H9 (cell line): Measurements from ENCODE around the gene SERPINA5. TPM values are rescaled to one million over a fixed set of nuclear protein-coding genes. Genes with fewer than 3 reads are reported as not detected.

ENCODE experiments used
- DNase-seq: peaks from one replicate; pipeline ENCODE4 v3.0.0-alpha.2; 2017
- H2AFZ ChIP-seq: one replicate; pipeline ENCODE4 v1.6.1; 2013; ENCODE audit warnings: mild to moderate bottlenecking, low read length, control low read depth, moderate library complexity
- H2AK5ac ChIP-seq: 2 replicates; pipeline ENCODE4 v1.6.1; 2013; ENCODE audit warnings: low read length, control low read depth, mixed read lengths; ENCODE audit not compliant: insufficient read length
- H2BK120ac ChIP-seq: one replicate; pipeline ENCODE4 v1.6.1; 2013; ENCODE audit warnings: low read depth, mild to moderate bottlenecking, low read length, control low read depth, inconsistent platforms; ENCODE audit not compliant: poor library complexity, severe bottlenecking
- H2BK12ac ChIP-seq: 2 replicates; pipeline ENCODE4 v1.6.1; 2013; ENCODE audit warnings: low read length, control low read depth, mixed read lengths, low read depth; ENCODE audit not compliant: insufficient read length
- H2BK15ac ChIP-seq: 2 replicates; pipeline ENCODE4 v1.6.1; 2013; ENCODE audit warnings: low read depth, low read length, control low read depth
- H2BK20ac ChIP-seq: one replicate; pipeline ENCODE4 v1.6.1; 2013; ENCODE audit warnings: low read depth, mild to moderate bottlenecking, low read length, control low read depth, inconsistent platforms; ENCODE audit not compliant: poor library complexity, severe bottlenecking
- H2BK5ac ChIP-seq: 2 replicates; pipeline ENCODE4 v1.6.1; 2013; ENCODE audit warnings: low read length, control low read depth, mixed read lengths; ENCODE audit not compliant: insufficient read length
- H3K14ac ChIP-seq: 2 replicates; pipeline ENCODE4 v1.6.1; 2013; ENCODE audit warnings: low read length, control low read depth; ENCODE audit not compliant: insufficient read depth
- H3K18ac ChIP-seq: 2 replicates; pipeline ENCODE4 v1.6.1; 2013; ENCODE audit warnings: low read depth, mild to moderate bottlenecking, mixed read lengths, low read length, control low read depth; ENCODE audit not compliant: insufficient read length
- H3K23ac ChIP-seq: 2 replicates; pipeline ENCODE4 v1.6.1; 2013; ENCODE audit warnings: low read length, control low read depth, mixed read lengths, low read depth; ENCODE audit not compliant: insufficient read length
- H3K23me2 ChIP-seq: 2 replicates; pipeline ENCODE4 v1.6.1; 2013; ENCODE audit warnings: low read depth, mild to moderate bottlenecking, mixed read lengths, low read length, control low read depth; ENCODE audit not compliant: insufficient read length, poor library complexity, severe bottlenecking
- H3K27ac ChIP-seq: 2 replicates; pipeline ENCODE4 v1.5.1; 2013; ENCODE audit warnings: low read length, control low read depth, mixed read lengths, low read depth; ENCODE audit not compliant: insufficient read length
- H3K27me3 ChIP-seq: 2 replicates; pipeline ENCODE4 v1.6.1; 2013; ENCODE audit warnings: low read length, control low read depth, inconsistent platforms; ENCODE audit not compliant: insufficient read depth
- H3K4ac ChIP-seq: 2 replicates; pipeline ENCODE4 v1.6.1; 2013; ENCODE audit warnings: low read depth, mild to moderate bottlenecking, control low read depth, inconsistent platforms, low read length, moderate library complexity
- H3K4me1 ChIP-seq: 2 replicates; pipeline ENCODE4 v1.6.1; 2013; ENCODE audit warnings: low read length, control low read depth, inconsistent platforms; ENCODE audit not compliant: insufficient read depth
- H3K4me2 ChIP-seq: 2 replicates; pipeline ENCODE4 v1.6.1; 2013; ENCODE audit warnings: low read length, control low read depth, mixed read lengths; ENCODE audit not compliant: insufficient read length, insufficient read depth
- H3K56ac ChIP-seq: 2 replicates; pipeline ENCODE4 v1.6.1; 2013; ENCODE audit warnings: low read depth, mild to moderate bottlenecking, mixed read lengths, low read length, control low read depth; ENCODE audit not compliant: insufficient read length
- H3K79me1 ChIP-seq: 2 replicates; pipeline ENCODE4 v1.6.1; 2013; ENCODE audit warnings: low read depth, mild to moderate bottlenecking, moderate library complexity, low read length, control low read depth, inconsistent platforms; ENCODE audit not compliant: insufficient read depth, poor library complexity, severe bottlenecking
- H3K79me2 ChIP-seq: 2 replicates; pipeline ENCODE4 v1.6.1; 2013; ENCODE audit warnings: low read length, control low read depth, inconsistent platforms; ENCODE audit not compliant: insufficient read depth
- H3K9ac ChIP-seq: 2 replicates; pipeline ENCODE4 v1.6.1; 2013; ENCODE audit warnings: low read length, control low read depth, mixed read lengths; ENCODE audit not compliant: insufficient read length; ENCODE audit errors: extremely low read depth
- H3K9me3 ChIP-seq: one replicate; pipeline ENCODE4 v1.6.1; 2013; ENCODE audit warnings: low read depth, low read length, inconsistent platforms; ENCODE audit not compliant: control insufficient read depth
- H3T11ph ChIP-seq: one replicate; pipeline ENCODE4 v1.6.1; 2013; ENCODE audit warnings: mild to moderate bottlenecking, low read length, control low read depth, inconsistent platforms
- H4K20me1 ChIP-seq: one replicate; pipeline ENCODE4 v1.6.1; 2013; ENCODE audit not compliant: control insufficient read depth, insufficient read length, insufficient read depth
- H4K5ac ChIP-seq: 2 replicates; pipeline ENCODE4 v1.6.1; 2013; ENCODE audit warnings: low read depth, mild to moderate bottlenecking, mixed read lengths, low read length, control low read depth; ENCODE audit not compliant: insufficient read length
- H4K8ac ChIP-seq: replicated peaks from 2 replicates; pipeline ENCODE4 v1.6.1; 2013; ENCODE audit warnings: low read length, control low read depth, mixed read lengths, low read depth; ENCODE audit not compliant: insufficient read length
- H4K91ac ChIP-seq: 2 replicates; pipeline ENCODE4 v1.6.1; 2013; ENCODE audit warnings: low read depth, mild to moderate bottlenecking, moderate library complexity, mixed read lengths, low read length, control low read depth; ENCODE audit not compliant: insufficient read length
- H3K27ac Mint-ChIP-seq, 3 experiments: 2 replicates in 2 of 3; 3 replicates in 1 of 3; pipeline ENCODE4 v1.8.0; 2020 to 2021; ENCODE audit warnings: mixed read lengths in 3 of 3, mild to moderate bottlenecking in 1 of 3, moderate library complexity in 1 of 3
- H3K27me3 Mint-ChIP-seq: 2 replicates; pipeline ENCODE4 v1.8.0; 2021; ENCODE audit warnings: low read depth, mild to moderate bottlenecking, moderate library complexity, mixed read lengths
- H3K36me3 Mint-ChIP-seq, 3 experiments: 2 replicates in 2 of 3; 3 replicates in 1 of 3; pipeline ENCODE4 v1.8.0; 2020 to 2021; ENCODE audit warnings: low read depth in 3 of 3, mixed read lengths in 3 of 3; ENCODE audit not compliant: insufficient read depth in 1 of 3
- H3K4me1 Mint-ChIP-seq, 2 experiments: 2 replicates each; pipeline ENCODE4 v1.8.0; 2020; ENCODE audit warnings: mixed read lengths in 2 of 2
- H3K4me3 Mint-ChIP-seq, 2 experiments: 2 replicates in 1 of 2; 3 replicates in 1 of 2; pipeline ENCODE4 v1.8.0; 2020 to 2021; ENCODE audit warnings: mild to moderate bottlenecking in 2 of 2, mixed read lengths in 2 of 2, moderate library complexity in 1 of 2
- H3K9me3 Mint-ChIP-seq, 2 experiments: 2 replicates in 1 of 2; 3 replicates in 1 of 2; pipeline ENCODE4 v1.8.0; 2020; ENCODE audit warnings: mild to moderate bottlenecking in 2 of 2, mixed read lengths in 2 of 2, moderate library complexity in 1 of 2
- WGBS: extraction: QIAGEN DNeasy Blood & Tissue Kit; methylation state at CpG from one replicate; pipeline ENCODE4 v1.1.7; 2013; ENCODE audit warnings: missing lambda C conversion rate, low lambda C conversion rate, mixed read lengths; ENCODE audit not compliant: insufficient read length; ENCODE audit errors: extremely low coverage; 5-methylcytosine and 5-hydroxymethylcytosine counted together
- total RNA-seq: library from RNA; stranded (reverse); gene quantifications from 2 replicates; pipeline ENCODE4 v1.2.1, GENCODE V29; 2021
- TF ChIP-seq, protein P1 (sequence below): fragments of 200-600 bp; sonication (generic); conservative IDR thresholded peaks from 3 replicates; pipeline ENCODE4 v1.8.0; 2021; ENCODE audit warnings: antibody characterized with exemption, mild to moderate bottlenecking

SERPINA5 gene
- total RNA-seq, 1 experiment from 2014 or later, result 1.1 TPM

DNA sequence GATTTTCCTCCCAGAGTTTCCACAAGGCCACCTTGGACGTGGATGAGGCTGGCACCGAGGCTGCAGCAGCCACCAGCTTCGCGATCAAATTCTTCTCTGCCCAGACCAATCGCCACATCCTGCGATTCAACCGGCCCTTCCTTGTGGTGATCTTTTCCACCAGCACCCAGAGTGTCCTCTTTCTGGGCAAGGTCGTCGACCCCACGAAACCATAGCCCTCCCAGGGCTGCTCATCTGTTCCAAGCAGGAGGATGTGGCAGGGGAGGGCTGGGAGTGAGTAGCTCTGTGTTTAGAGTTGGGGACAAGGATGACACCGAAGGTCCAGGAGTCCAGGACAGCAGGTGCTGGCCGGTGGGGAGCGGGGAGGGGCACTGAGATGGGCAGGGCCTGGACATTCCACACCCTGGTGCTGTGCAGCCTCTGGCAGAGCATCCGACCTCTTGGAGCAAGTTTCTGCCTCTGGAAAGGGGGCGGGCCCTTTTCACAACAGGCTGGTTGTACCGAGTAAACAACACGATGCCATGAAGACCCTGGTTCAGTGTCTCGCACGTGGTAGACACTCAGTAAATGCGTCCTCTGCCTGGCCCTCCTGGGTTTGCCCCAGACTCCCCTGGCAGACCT, 11.7 kb upstream of the SERPINA5 start:
- Histone ChIP-seq H3K4me1 (no peaks in the 10 kb centered on the region), H3K56ac (no peak overlapping the region), H4K5ac (no peak overlapping the region), H3K23ac (no peak overlapping the region), H2BK5ac (no peak overlapping the region), H2BK120ac (no peak overlapping the region), H2BK15ac (no peak overlapping the region), H3K27ac (no peak overlapping the region), H2BK12ac (no peak overlapping the region), H3K18ac (no peak overlapping the region), H2AK5ac (no peak overlapping the region), H3K9ac (no peak overlapping the region), H4K91ac (no peak overlapping the region), H4K20me1 (no peaks in the 10 kb centered on the region), H2BK20ac (no peak overlapping the region), H3T11ph (no peak overlapping the region), H3K79me1 (no peaks in the 10 kb centered on the region), H2AFZ (no peak overlapping the region), H3K9me3 (no peaks in the 10 kb centered on the region), H4K8ac (no peak overlapping the region), H3K23me2 (no peaks in the 10 kb centered on the region), H3K4me2 (no peak overlapping the region), H3K4ac (no peak overlapping the region), H3K79me2 (no peaks in the 10 kb centered on the region), H3K14ac (no peak overlapping the region; the same call in 1 of the 2 replicates), H3K27me3 (no peaks in the 10 kb centered on the region)
- H3K27me3 Mint-ChIP-seq, result peaks cover 13% of the 10 kb centered on the region
- H3K36me3 Mint-ChIP-seq, result no peaks in the 10 kb centered on the region
- H3K4me3 Mint-ChIP-seq, result no peak overlapping the region
- WGBS, result no CpG with 5 or more reads among the region's 20 CpGs
- no peak for DNase-seq
- no peaks in the 10 kb centered on the region for H3K9me3 Mint-ChIP-seq
- no peak overlapping the region; a peak in 1 of 7 replicates for H3K27ac Mint-ChIP-seq
- TF ChIP-seq, protein P1, sequence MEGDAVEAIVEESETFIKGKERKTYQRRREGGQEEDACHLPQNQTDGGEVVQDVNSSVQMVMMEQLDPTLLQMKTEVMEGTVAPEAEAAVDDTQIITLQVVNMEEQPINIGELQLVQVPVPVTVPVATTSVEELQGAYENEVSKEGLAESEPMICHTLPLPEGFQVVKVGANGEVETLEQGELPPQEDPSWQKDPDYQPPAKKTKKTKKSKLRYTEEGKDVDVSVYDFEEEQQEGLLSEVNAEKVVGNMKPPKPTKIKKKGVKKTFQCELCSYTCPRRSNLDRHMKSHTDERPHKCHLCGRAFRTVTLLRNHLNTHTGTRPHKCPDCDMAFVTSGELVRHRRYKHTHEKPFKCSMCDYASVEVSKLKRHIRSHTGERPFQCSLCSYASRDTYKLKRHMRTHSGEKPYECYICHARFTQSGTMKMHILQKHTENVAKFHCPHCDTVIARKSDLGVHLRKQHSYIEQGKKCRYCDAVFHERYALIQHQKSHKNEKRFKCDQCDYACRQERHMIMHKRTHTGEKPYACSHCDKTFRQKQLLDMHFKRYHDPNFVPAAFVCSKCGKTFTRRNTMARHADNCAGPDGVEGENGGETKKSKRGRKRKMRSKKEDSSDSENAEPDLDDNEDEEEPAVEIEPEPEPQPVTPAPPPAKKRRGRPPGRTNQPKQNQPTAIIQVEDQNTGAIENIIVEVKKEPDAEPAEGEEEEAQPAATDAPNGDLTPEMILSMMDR, result no peak
- H3K4me1 Mint-ChIP-seq, result no peaks in the 10 kb centered on the region
